ENCODE measurements around the gene MTUS2. TPM values are rescaled to one million over a fixed set of nuclear protein-coding genes. Genes with fewer than 3 reads are reported as not detected.
A peak's percentile ranks its signal among the peaks of the same experiment; 100 is the strongest.

The MTUS2 gene
- total and polyA plus RNA-seq, 10 donors, result 0.20 to 3.2 (median 0.85) TPM

- Histone ChIP-seq H3K27ac (no peak overlapping the region), H3K4me3 (no peak overlapping the region), H3K27me3 (replicated peaks in 1 of 7) (no peaks in the 10 kb centered on the region), H3K36me3 (peaks cover 0 to 98% (median 52%) of the 10 kb centered on the region in 6 donors), H3K9me3 (no peaks in the 10 kb centered on the region), H3K4me1 (peaks cover 0 to 27% (median 17%) of the 10 kb centered on the region in 6 donors)
- TF ChIP-seq POLR2AphosphoS5 (IDR thresholded peaks at IDR 0.05), result no peak
- no peak for TF ChIP-seq CTCF (IDR thresholded peaks at IDR 0.05 in 8 of 11, conservative IDR thresholded peaks at IDR 0.05 in 3 of 11)
- TF ChIP-seq POLR2A (IDR thresholded peaks at IDR 0.05), result no peak
- intact Hi-C loops (cut with DNase I; ENCODE audit: low total_unique reads), result no loop called here
- WGBS, 5 donors, result 89 to 96% (median 89%) methylated on average over 11 to 12 of the region's 12 CpGs
- no peak for DNase-seq
Measured at GRCh38 chr13:29516880-29517279, 696.7 kb downstream of the MTUS2 start.

GRCh38 chr13:29519921-29520320, 699.8 kb downstream of the MTUS2 start:
- H3K27me3 ChIP-seq (replicated peaks in 1 of 7), result no peaks in the 10 kb centered on the region
- no peak for DNase-seq
- no peak overlapping the region for H3K4me3 ChIP-seq
- peaks cover 0 to 100% (median 66%) of the 10 kb centered on the region in 6 donors for H3K36me3 ChIP-seq
- 92 to 98% (median 96%) methylated on average over 3 of the region's 3 CpGs for WGBS, 5 donors
- TF ChIP-seq POLR2AphosphoS5 (IDR thresholded peaks at IDR 0.05) (no peak), CTCF (IDR thresholded peaks at IDR 0.05 in 8 of 11, conservative IDR thresholded peaks at IDR 0.05 in 3 of 11) (no peak), POLR2A (IDR thresholded peaks at IDR 0.05) (no peak)
- H3K27ac ChIP-seq, result no peak overlapping the region
- no peaks in the 10 kb centered on the region for H3K9me3 ChIP-seq
- intact Hi-C loops (cut with DNase I; ENCODE audit: low total_unique reads), result no loop called here
- peaks cover 0 to 6% (median 3%) of the 10 kb centered on the region in 6 donors for H3K4me1 ChIP-seq

GRCh38 chr13:29520671-29521070, 700.5 kb downstream of the MTUS2 start:
- intact Hi-C loops (cut with DNase I; ENCODE audit: low total_unique reads), result no loop called here
- 88 to 96% (median 94%) methylated on average over 4 of the region's 4 CpGs for WGBS, 5 donors
- TF ChIP-seq CTCF (IDR thresholded peaks at IDR 0.05 in 8 of 11, conservative IDR thresholded peaks at IDR 0.05 in 3 of 11), result no peak
- no peak for TF ChIP-seq POLR2A (IDR thresholded peaks at IDR 0.05)
- TF ChIP-seq POLR2AphosphoS5 (IDR thresholded peaks at IDR 0.05), result no peak
- Histone ChIP-seq H3K9me3 (no peaks in the 10 kb centered on the region), H3K4me3 (no peak overlapping the region), H3K27ac (no peak overlapping the region), H3K36me3 (peaks cover 0 to 97% (median 65%) of the 10 kb centered on the region in 6 donors), H3K27me3 (replicated peaks in 1 of 7) (no peaks in the 10 kb centered on the region), H3K4me1 (no peaks in the 10 kb centered on the region)
- DNase-seq, result no peak

GRCh38 chr13:29521336-29521735, 701.2 kb downstream of the MTUS2 start:
- TF ChIP-seq CTCF (IDR thresholded peaks at IDR 0.05 in 8 of 11, conservative IDR thresholded peaks at IDR 0.05 in 3 of 11) (no peak), POLR2A (IDR thresholded peaks at IDR 0.05) (no peak), POLR2AphosphoS5 (IDR thresholded peaks at IDR 0.05) (no peak)
- H3K4me1 ChIP-seq, result no peaks in the 10 kb centered on the region
- 85 to 97% (median 93%) methylated on average over 14 of the region's 14 CpGs for WGBS, 5 donors
- no peaks in the 10 kb centered on the region for H3K9me3 ChIP-seq
- H3K27me3 ChIP-seq (replicated peaks in 1 of 7), result no peaks in the 10 kb centered on the region
- H3K27ac ChIP-seq, result no peak overlapping the region
- peaks cover 0 to 97% (median 60%) of the 10 kb centered on the region in 6 donors for H3K36me3 ChIP-seq
- no peak overlapping the region for H3K4me3 ChIP-seq
- intact Hi-C loops (cut with DNase I; ENCODE audit: low total_unique reads), result no loop called here
- DNase-seq, result peak; percentile 49
